Stimulated activated CD8-positive, alpha-beta memory T cell treated with anti-CD3 and anti-CD28 coated beads, Interleukin-2, amount 100 ng/mL, for 48 hours (primary cell): Measurements from ENCODE around the gene ZNRF2.
"Not testable (repeated sequence)": the region's sequence is repeated elsewhere in the genome, so short reads cannot be mapped to it uniquely, and the experiment has no call there.

Experiments
- DNase-seq, 2 donors: peaks; one replicate each; pipeline ENCODE4 v3.0.0-alpha.2; 2020; ENCODE audit warnings: low read depth in 2 of 2

ZNRF2 gene

GRCh38 chr7:30287625-30288024 lies 3.2 kb downstream of the ZNRF2 start:
- DNase-seq = not testable (repeated sequence)

GRCh38 chr7:30289634-30290033 lies 5.2 kb downstream of the ZNRF2 start:
- not testable (repeated sequence) for DNase-seq

- not testable (repeated sequence) for DNase-seq
Measured at GRCh38 chr7:30290317-30290716, 5.9 kb downstream of the ZNRF2 start.

- DNase-seq = not testable (repeated sequence)
Measured at GRCh38 chr7:30292416-30293038, 8.1 kb downstream of the ZNRF2 start.

- not testable (repeated sequence) for DNase-seq
Measured at GRCh38 chr7:30296304-30296703, 11.9 kb downstream of the ZNRF2 start.

- DNase-seq = not testable (repeated sequence)
Measured at GRCh38 chr7:30297499-30297898, 13.1 kb downstream of the ZNRF2 start.

GRCh38 chr7:30298409-30298808 lies 14.0 kb downstream of the ZNRF2 start:
- DNase-seq = not testable (repeated sequence)

GRCh38 chr7:30301751-30302150 lies 17.4 kb downstream of the ZNRF2 start:
- no peak for DNase-seq

GRCh38 chr7:30302656-30303311 lies 18.4 kb downstream of the ZNRF2 start:
- no peak for DNase-seq

- no peak for DNase-seq
Measured at GRCh38 chr7:30303312-30304039, 19.1 kb downstream of the ZNRF2 start.

GRCh38 chr7:30304177-30304884 lies 19.9 kb downstream of the ZNRF2 start:
- no peak for DNase-seq

GRCh38 chr7:30306976-30307375 lies 22.6 kb downstream of the ZNRF2 start:
- DNase-seq = no peak

GRCh38 chr7:30308389-30308788 lies 24.0 kb downstream of the ZNRF2 start:
- no peak for DNase-seq

GRCh38 chr7:30309302-30309701 lies 24.9 kb downstream of the ZNRF2 start:
- no peak for DNase-seq

GRCh38 chr7:30309842-30310435 lies 25.5 kb downstream of the ZNRF2 start:
- no peak for DNase-seq

- DNase-seq = no peak
Measured at GRCh38 chr7:30310674-30311362, 26.4 kb downstream of the ZNRF2 start.

GRCh38 chr7:30312178-30312577 lies 27.8 kb downstream of the ZNRF2 start:
- no peak for DNase-seq

GRCh38 chr7:30313348-30313747 lies 29.0 kb downstream of the ZNRF2 start:
- DNase-seq = no peak

- DNase-seq = no peak
Measured at GRCh38 chr7:30313793-30314192, 29.4 kb downstream of the ZNRF2 start.

GRCh38 chr7:30315589-30315988 lies 31.2 kb downstream of the ZNRF2 start:
- no peak for DNase-seq

GRCh38 chr7:30320392-30320791 lies 36.0 kb downstream of the ZNRF2 start:
- no peak for DNase-seq
